NCI-H510A (cell line): ENCODE measurements around the gene TMEM14A.
"Not testable (repeated sequence)": the region's sequence is repeated elsewhere in the genome, so short reads cannot be mapped to it uniquely, and the experiment has no call there.

ENCODE experiments used
- DNase-seq: peaks from one replicate; lab custom pipeline; 2025; lab: John Stamatoyannopoulos, UW

Gene TMEM14A

GRCh38 chr6:52670502-52671409 lies at the start of gene TMEM14A:
Gene TMEM14A, plus strand, starts transcription at chr6:52671113. Its CDS starts 5,990 bp downstream, at chr6:52677103.
- peak; percentile 98 for DNase-seq

DNA sequence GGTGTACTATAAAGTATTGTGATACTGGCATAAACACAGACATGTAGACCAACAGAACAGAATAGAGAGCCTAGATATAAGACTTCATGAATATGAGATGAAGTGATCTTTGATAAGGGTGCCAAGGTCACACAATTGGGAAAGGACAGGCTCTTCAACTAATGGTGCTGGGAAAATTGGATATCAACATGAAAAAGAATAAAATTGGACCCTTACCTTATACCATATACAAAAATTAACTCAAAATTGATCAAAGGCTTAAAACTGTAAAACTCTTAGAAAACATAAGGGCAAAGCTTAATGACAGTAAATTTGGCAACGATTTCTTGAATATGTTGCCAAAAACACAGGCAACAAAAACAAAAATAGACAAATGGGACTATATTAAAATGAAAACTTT lies 49.3 kb upstream of the TMEM14A start:
- no peak for DNase-seq

GRCh38 chr6:52622810-52623209 lies 48.1 kb upstream of the TMEM14A start:
- DNase-seq: no peak

- no peak for DNase-seq
Measured at GRCh38 chr6:52632011-52632410, 38.9 kb upstream of the TMEM14A start.

- DNase-seq: no peak
Measured at GRCh38 chr6:52634211-52634610, 36.7 kb upstream of the TMEM14A start.

GRCh38 chr6:52635049-52635577 lies 35.8 kb upstream of the TMEM14A start:
- DNase-seq: no peak

DNA sequence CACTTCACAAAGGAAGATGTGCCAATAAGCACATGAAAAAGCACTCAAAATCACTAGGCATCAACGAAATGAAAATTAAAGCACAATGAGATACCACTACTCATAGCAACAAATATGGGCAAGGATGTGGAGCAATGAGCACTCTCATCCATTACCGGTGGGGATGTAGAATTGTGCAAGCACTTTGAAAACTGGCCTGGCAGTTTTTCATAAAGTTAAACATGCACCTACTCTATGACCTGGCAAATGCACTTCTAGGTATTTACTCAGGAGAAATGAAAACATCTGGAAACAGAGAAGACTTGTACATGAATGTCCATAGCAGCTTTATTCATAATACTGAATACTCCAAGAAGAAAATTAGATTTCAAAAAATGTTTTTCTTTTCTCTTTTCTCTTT lies 34.1 kb upstream of the TMEM14A start:
- DNase-seq: no peak

DNA sequence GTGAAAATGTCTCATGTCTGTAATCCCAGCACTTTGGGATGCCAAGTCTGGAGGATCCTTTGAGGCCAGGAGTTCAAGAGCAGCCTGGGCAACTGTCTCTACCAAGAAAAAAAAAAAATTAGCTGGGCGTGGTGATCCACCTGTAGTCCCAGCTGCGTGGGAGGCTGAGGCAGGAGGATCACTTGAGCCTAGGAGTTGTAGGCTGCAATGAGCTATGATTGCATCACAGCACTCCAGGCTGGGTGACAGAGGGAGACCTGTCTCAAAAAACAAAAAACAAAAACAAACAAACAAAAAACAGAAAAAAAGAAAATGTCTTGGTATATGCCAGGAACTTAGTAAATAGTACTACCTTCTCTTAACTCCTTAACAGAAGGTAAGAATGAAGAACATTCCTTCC lies 31.4 kb upstream of the TMEM14A start:
- DNase-seq: no peak

DNA sequence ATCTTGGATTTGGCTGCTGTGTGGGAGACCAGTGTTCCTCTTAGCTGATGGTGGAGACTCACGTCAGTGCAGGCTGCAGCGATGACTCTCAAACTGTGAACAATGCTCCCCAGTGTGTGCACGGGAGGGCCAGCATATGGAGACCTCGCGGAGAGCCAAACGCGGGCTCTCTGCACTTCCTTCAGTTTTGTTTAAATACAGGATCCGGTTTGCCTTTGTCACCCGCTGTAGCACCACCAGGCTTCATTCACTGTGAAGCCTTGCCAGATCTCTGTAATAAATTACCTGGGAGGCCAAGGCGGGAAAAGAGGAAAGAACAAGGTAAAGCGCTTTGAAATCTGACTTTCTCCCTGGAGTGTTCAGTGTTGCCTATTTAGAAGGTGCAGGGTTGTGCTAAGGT lies 30.7 kb upstream of the TMEM14A start:
- DNase-seq: peak; percentile 40

DNA sequence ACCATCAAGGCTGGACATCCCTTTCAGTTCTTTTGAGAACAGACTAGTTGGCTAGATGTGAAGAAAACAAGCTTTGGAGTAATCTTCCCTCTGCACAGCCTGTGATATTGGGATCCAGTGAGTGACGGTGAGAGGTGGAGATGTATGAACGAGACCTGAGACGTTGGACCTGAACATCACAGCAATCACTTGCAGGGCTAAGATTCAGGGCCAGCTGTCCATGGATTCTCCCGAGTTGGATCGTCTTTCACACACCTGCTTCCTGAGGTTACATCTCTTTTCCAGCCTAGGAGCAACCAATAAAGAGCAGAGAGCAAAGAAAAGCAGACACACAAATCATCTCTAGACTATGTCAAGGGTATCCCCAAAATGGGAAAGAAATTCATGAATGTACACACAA lies 30.0 kb upstream of the TMEM14A start:
- DNase-seq: no peak

DNA sequence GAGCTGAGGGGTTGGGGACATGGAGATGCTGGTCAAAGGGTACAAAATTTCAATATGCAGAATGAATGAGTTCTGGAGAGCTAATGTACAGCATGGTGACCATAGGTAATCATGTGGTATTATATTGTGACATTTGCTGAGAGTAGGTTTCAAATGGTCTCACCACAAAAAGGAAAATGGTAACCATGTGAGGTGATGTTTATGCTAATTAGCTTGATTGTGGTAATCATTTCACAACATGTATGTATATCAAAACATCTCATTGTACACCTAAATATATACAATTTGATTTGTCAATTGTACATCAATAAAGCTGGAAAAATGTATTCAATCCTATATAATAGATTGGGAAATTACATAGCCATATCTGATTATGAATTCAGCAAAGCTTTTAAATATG lies 29.5 kb upstream of the TMEM14A start:
- DNase-seq: no peak

GRCh38 chr6:52641826-52642225 lies 29.1 kb upstream of the TMEM14A start:
- DNase-seq: no peak

DNA sequence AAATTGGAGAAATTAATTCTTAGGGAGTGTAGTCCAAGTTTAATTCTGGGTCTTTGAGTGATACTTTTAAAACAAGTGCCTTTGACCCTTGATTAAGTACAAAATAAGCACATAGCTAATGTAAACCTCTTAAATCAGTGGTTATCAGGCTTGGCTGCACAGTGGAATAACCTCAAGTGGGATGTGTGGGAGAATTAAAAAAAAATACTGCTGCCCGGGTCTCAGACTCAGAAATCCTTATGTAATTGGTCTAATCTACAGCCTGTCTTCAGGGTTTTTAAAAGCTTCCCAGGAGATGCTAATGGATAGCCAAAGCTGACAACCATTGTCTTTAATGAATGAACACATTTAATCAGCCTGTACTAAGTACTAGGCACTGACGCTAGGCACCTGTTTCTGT lies 28.5 kb upstream of the TMEM14A start:
- DNase-seq: no peak

- DNase-seq: no peak
Measured at GRCh38 chr6:52643158-52643557, 27.8 kb upstream of the TMEM14A start.

DNA sequence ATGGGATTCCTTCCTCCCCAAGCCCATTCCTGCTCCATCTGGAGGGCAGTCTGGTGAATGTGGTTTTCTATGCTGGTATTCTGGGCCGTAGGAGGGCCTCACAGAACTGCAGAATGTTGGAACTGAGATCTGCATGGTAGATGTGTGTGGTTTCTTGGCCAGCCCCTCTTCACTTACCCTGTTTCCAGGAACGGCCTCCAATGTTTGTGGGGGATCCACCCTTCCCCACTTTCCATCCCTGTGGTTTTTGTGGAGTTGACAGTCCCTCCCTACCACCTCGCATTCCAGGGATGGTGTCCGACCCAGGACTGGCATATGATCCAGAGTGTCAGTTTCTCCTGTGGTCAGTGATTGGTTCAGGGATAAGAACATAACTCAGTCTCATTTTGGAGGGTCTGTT lies 26.7 kb upstream of the TMEM14A start:
- no peak for DNase-seq

- no peak for DNase-seq
Measured at GRCh38 chr6:52645976-52646375, 24.9 kb upstream of the TMEM14A start.

GRCh38 chr6:52647199-52647598 lies 23.7 kb upstream of the TMEM14A start:
- DNase-seq: no peak

DNA sequence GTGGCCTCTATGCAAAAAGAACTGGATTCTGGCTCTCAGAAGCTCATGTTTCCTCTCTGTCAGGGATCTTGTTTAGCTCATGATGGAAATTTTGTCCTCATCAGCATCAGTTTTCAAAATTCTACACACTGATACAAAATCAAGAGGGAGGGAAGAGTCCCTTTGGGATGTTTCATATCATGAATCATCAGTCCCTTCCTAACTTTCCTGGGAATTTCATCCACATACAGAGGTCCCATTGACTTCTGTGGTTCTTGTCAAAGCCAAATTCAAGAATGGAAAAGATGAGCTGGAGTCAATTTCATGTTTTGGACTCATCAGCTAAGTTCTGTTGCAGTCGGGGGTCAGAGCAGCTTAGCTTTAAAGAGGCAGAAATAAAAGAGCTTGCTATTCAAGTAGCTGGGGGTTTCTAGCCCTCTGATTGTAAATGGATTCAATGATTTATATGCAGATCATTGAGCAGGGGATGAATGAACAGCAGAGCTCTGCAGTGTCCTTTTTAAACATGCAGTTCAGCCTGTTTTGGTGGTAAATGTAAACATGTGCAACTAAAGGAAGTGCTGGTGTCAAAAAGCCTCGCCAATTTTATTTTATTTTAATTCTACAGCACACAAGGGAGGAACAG lies 21.3 kb upstream of the TMEM14A start:
- no peak for DNase-seq

DNA sequence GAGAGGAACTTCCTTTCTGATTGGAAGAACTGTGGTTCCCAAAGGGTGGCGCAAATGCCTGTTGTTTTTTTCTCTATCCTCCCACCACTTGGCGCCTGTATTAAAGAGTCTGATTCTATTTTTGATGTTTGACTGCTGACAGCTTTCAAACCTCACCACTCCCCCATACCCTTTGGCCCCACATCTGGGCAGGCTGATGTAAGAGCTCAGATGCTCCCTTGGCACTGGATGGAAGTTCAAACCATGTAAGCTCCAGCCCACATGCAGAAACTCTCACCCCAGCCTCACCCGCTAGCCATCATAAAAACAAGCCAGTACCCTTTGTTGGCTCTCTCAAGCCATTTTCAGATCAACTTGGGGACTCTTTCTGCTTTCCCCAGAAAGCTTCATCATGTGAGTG lies 20.0 kb upstream of the TMEM14A start:
- DNase-seq: no peak

DNA sequence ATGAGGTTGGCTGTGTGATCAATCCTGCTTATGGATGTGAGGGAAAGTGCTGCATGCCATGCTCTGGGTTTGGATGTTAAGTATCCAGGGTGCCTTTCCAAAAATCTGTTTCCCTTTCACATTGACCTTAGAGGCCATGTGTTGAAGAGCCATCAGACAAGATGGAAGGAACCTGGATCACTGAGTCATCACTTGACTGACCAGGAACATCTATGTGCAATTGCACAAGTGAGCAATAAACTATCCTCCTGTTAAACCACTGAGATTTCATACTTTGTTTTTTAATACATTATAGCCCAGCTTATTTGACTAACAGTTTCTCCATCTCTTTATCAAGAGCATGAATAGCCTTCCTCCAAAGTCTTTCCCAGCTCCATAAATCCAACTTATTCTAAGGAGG lies 17.8 kb upstream of the TMEM14A start:
- no peak for DNase-seq

DNA sequence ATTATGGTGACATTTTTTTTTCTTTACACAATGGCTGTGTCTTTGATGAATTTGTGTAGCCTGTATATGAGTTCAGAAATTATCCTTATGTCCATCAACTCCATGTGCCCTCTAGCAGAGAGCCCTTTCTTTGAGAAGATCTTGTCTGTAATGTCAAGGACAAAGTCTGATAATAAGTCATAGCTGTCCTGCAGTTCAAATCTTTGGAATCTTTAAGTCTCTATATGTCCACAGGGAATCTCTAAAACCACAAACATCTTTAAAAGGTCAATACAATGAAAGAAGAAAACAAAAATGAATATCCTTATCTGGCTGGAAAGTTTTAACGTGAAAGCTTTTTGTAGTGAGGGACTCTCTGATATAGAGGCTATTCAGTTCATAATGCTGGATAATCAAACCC lies 16.9 kb upstream of the TMEM14A start:
- DNase-seq: no peak

DNA sequence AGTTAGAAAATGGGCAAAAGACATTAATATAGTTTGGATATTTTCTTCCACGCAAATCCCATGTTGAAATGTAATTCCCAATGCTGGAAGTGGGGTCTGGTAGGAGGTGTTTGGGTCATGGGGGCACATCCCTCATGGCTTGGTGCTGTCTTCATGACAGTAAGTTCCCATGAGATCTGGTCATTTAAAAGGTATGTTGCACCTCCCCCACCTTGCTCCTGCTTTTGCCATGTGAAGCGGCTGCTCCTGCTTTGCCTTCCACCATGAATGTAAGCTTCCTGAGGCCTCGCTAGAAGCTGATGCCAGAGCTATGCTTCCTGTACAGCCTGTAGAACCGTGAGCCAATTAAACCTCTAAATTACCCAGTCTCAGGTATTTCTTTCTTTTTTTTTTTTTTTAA lies 16.3 kb upstream of the TMEM14A start:
- DNase-seq: no peak

- DNase-seq: not testable (repeated sequence)
Measured at GRCh38 chr6:52655941-52656340, 15.0 kb upstream of the TMEM14A start.
